GM12864 (cell line): ENCODE measurements around the gene HSPA14.
"Not testable (repeated sequence)": the region's sequence is repeated elsewhere in the genome, so short reads cannot be mapped to it uniquely, and the experiment has no call there.

Experiments used
- DNase-seq: peaks from one replicate; pipeline ENCODE4 v3.0.0-alpha.2; 2011; ENCODE audit warnings: low read depth
- H3K4me3 ChIP-seq: 2 replicates; pipeline ENCODE4 v1.5.1; 2011; ENCODE audit warnings: mild to moderate bottlenecking, low read depth, low read length, control low read depth
- CTCF ChIP-seq: IDR thresholded peaks from 2 replicates; pipeline ENCODE4 v1.5.1; 2011; ENCODE audit warnings: low read depth, mild to moderate bottlenecking, moderate library complexity, low read length, control low read depth, inconsistent platforms; ENCODE audit errors: missing control alignments

The HSPA14 gene

DNA sequence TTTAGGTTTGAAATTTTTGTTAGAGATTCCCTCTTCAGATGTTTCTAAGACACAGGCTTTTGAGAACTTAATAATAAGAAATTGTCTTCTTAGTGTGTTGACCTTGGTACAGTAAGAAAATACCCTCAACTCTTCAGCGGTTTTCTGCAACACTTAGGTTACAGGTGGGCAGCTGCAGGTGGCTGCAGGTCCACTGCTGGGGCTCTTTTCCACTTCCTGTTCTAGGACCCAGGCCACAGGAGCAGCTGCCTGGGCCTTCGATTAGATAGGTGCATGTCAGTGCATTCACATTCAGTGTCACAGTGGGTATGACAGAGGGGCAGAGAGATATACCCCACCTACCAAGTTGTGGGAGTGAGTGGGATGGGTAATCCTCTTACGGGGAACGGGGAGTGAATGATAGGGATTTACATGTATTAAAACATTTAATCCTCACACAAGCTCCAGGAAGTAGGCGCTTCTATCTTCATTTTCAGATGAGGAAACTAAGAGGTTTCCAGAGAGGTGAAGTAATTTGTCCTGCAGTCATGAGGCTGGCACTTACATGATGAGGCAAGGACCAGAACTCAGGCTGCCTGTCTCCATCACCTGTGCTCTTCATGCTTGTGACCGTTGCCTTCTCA, 20.3 kb downstream of the HSPA14 start:
- DNase-seq: no peak
- no peak overlapping the region for H3K4me3 ChIP-seq
- no peak for TF ChIP-seq CTCF

GRCh38 chr10:14859043-14859442, 20.9 kb downstream of the HSPA14 start:
- H3K4me3 ChIP-seq: no peak overlapping the region
- TF ChIP-seq CTCF: no peak
- DNase-seq: no peak

DNA sequence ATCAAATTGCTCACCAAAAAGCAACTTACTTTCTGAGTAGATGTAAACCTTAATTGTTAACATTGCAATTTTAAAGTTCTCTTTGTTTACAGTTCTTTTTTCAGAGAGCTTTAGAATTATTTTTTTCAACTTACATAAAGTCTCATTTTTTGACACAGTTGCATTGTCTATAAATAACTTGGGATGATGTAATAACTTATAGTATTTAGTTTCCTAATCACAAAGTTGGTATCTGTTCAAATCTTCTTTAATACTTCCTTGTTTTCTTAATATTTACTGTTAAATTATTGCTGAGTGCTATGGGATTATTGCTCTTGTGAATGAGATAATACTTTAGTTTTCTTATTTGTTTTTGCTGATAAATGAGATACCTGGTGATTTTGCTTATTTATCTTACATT, 21.7 kb downstream of the HSPA14 start:
- no peak for DNase-seq
- H3K4me3 ChIP-seq: no peak overlapping the region
- no peak for TF ChIP-seq CTCF

- H3K4me3 ChIP-seq: no peak overlapping the region
- no peak for TF ChIP-seq CTCF
- no peak for DNase-seq
These were observed 22.7 kb downstream of the HSPA14 start for GRCh38 chr10:14860791-14861190.

- DNase-seq, H3K4me3 ChIP-seq: not testable (repeated sequence)
These were observed 26.4 kb downstream of the HSPA14 start for GRCh38 chr10:14864466-14864865.

DNA sequence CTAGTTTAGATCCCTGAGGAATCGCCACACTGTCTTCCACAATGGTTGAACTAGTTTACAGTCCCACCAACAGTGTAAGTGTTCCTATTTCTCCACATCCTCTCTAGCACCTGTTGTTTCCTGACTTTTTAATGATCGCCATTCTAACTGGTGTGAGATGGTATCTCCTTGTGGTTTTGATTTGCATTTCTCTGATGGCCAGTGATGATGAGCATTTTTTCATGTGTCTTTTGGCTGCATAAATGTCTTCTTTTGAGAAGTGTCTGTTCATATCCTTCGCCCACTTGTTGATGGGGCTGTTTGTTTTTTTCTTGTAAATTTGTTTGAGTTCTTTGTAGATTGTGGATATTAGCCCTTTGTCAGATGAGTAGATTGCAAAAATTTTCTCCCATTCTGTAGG, 26.8 kb downstream of the HSPA14 start:
- DNase-seq: not testable (repeated sequence)

DNA sequence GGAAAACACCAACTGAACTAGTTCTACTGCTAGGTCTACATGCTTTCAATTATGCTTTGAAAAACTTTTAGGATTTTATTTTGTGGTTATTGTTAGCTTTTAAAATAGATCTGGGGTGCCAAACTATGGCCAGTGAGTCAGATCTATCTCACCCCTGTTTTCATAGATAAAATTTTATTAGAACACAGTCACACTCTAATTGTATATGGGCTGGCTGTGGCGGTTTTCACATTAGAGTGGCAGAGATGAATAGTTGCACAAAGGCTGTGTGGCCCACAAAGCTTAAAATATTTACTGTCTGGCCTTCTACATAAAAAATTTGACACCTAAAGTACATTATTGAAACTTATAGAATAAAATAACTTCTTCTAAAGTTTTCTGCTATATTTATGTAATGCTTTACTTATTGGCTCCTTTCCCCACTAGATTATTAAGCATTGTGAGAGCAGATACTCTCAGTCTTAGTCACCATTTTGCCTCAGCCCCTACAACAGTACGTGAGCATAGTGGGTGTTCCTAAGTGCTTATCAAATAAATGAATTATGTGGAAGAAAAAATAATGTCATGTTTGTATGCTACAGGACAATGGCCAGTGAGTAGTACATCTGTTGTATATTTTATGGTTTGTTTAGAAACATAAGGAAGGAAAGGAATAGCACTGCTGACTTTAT, 35.1 kb downstream of the HSPA14 start:
- TF ChIP-seq CTCF: no peak
- no peak for DNase-seq
- no peak overlapping the region for H3K4me3 ChIP-seq

More for the DNA sequence above, 26.8 kb downstream of the HSPA14 start:
- not testable (repeated sequence) for H3K4me3 ChIP-seq

- TF ChIP-seq CTCF: no peak
- H3K4me3 ChIP-seq: no peak overlapping the region
- no peak for DNase-seq
These were observed 37.8 kb downstream of the HSPA14 start for GRCh38 chr10:14875941-14876340.
